SK-N-MC (cell line): ENCODE data around the gene TOP3A.

Experiments
- EZH2 ChIP-seq: fragments of 200-600 bp; sonication (generic); IDR thresholded peaks from one replicate; pipeline ENCODE4 v1.6.1; 2017; ENCODE audit warnings: antibody characterized with exemption
- FOXP2 ChIP-seq: optimal IDR thresholded peaks from 2 replicates; pipeline ENCODE3; 2011; ENCODE audit warnings: mild to moderate bottlenecking, moderate library complexity; ENCODE audit not compliant: insufficient read depth; ENCODE audit errors: extremely low read length, control extremely low read depth
- POLR2AphosphoS5 ChIP-seq: IDR thresholded peaks from 2 replicates; pipeline ENCODE4 v1.6.1; 2012; ENCODE audit warnings: mild to moderate bottlenecking, low read depth, low read length, borderline replicate concordance

DNA sequence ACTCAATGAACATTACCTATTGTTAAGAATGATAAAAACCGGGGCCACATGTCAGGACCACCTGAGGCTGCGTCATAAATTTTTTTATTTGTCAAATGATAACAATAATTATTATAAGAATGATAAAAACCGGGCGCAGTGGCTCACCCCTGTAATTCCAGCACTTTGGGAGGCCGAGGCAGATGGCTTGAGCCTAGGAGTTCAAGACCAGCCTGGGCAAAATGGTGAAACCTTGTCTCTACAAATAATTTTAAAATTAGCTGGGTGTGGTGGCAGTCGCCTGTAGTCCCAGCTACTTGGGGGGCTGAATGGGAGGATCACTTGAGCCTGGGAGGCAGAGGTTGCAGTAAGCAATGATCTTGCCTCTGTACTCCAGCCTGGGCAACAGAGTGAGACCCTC lies 49.4 kb upstream of the TOP3A start:
- no peak for TF ChIP-seq POLR2AphosphoS5
- TF ChIP-seq EZH2: no peak
- TF ChIP-seq FOXP2: no peak
